Ishikawa (cell line): Measurements from ENCODE around the gene CERK.

Source experiments
- CEBPB ChIP-seq: IDR thresholded peaks from 2 replicates; pipeline ENCODE4 v1.6.1; 2012
- CREB1 ChIP-seq: IDR thresholded peaks from 2 replicates; pipeline ENCODE4 v1.6.1; 2012; ENCODE audit warnings: low read depth
- EGR1 ChIP-seq: IDR thresholded peaks from 2 replicates; pipeline ENCODE4 v1.6.1; 2012
- EP300 ChIP-seq: IDR thresholded peaks from 2 replicates; pipeline ENCODE4 v1.6.1; 2012; ENCODE audit warnings: borderline replicate concordance
- FOXM1 ChIP-seq: IDR thresholded peaks from 2 replicates; pipeline ENCODE4 v1.6.1; 2012; ENCODE audit warnings: low read depth, borderline replicate concordance
- NFIC ChIP-seq: IDR thresholded peaks from 2 replicates; pipeline ENCODE4 v1.6.1; 2012
- RAD21 ChIP-seq: IDR thresholded peaks from 2 replicates; pipeline ENCODE4 v1.6.1; 2012; ENCODE audit warnings: low read depth
- REST ChIP-seq: IDR thresholded peaks from 2 replicates; pipeline ENCODE4 v1.6.1; 2012; ENCODE audit warnings: low read depth, mild to moderate bottlenecking
- TAF1 ChIP-seq: IDR thresholded peaks from 2 replicates; pipeline ENCODE4 v1.6.1; 2012; ENCODE audit warnings: low read depth, mild to moderate bottlenecking
- TCF12 ChIP-seq: IDR thresholded peaks from 2 replicates; pipeline ENCODE4 v1.6.1; 2012; ENCODE audit warnings: low read depth
- TEAD4 ChIP-seq: IDR thresholded peaks from 2 replicates; pipeline ENCODE4 v1.6.1; 2012
- YY1 ChIP-seq: IDR thresholded peaks from 2 replicates; pipeline ENCODE4 v1.6.1; 2012; ENCODE audit warnings: low read depth
- ZBTB7A ChIP-seq: IDR thresholded peaks from 2 replicates; pipeline ENCODE4 v1.6.1; 2012; ENCODE audit warnings: low read depth
- TF ChIP-seq, protein P1 (sequence below): IDR thresholded peaks from 2 replicates; pipeline ENCODE4 v1.6.1; 2012
- TF ChIP-seq, protein P2 (sequence below): IDR thresholded peaks from 2 replicates; pipeline ENCODE4 v1.6.1; 2012

The CERK gene

GRCh38 chr22:46712288-46712687 lies 25.8 kb downstream of the CERK start:
- TF ChIP-seq TEAD4: no peak
- TF ChIP-seq, protein P1, sequence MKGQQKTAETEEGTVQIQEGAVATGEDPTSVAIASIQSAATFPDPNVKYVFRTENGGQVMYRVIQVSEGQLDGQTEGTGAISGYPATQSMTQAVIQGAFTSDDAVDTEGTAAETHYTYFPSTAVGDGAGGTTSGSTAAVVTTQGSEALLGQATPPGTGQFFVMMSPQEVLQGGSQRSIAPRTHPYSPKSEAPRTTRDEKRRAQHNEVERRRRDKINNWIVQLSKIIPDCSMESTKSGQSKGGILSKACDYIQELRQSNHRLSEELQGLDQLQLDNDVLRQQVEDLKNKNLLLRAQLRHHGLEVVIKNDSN: no peak
- TF ChIP-seq YY1: no peak
- no peak for TF ChIP-seq TCF12
- no peak for TF ChIP-seq TAF1
- no peak for TF ChIP-seq RAD21
- TF ChIP-seq, protein P2, sequence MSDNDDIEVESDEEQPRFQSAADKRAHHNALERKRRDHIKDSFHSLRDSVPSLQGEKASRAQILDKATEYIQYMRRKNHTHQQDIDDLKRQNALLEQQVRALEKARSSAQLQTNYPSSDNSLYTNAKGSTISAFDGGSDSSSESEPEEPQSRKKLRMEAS: no peak

- TF ChIP-seq, protein P1: no peak
- TF ChIP-seq ZBTB7A (no peak), CEBPB (no peak), CREB1 (no peak), TCF12 (no peak), EP300 (no peak), REST (no peak), RAD21 (no peak), YY1 (no peak), NFIC (no peak), TAF1 (no peak), TEAD4 (no peak)
Observed at GRCh38 chr22:46710806-46711205, 27.2 kb downstream of the CERK start.

DNA sequence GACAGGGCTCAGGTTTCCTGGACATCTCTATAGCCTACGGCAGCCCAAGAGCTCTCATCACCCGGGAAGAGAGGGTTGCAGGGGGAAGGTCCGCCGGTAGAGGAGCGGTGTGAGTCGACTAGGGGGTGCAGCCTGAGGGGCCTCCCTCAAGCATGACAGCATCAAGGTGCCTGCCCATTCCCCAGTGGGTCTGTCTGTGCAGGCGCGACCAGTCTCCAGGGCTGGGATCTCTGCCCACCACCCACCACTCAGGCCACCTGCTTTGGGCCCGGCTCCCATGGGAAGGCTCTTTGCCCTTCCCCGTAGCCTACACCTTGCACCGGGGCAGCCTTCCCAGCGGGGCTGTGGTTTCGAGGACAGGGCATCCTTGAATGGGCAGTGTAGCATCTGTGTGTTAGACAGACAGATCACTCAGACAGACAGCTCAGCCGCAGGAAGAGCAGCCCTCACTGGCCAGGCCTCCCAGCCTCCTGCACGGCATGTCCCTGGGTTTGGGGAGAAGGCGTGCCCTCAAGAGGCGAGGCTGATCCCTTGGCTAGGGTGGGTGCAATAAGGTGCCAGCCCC lies 29.2 kb downstream of the CERK start:
- TF ChIP-seq NFIC: no peak
- TF ChIP-seq, protein P1: no peak
- no peak for TF ChIP-seq RAD21
- TF ChIP-seq EGR1: no peak
- no peak for TF ChIP-seq TAF1
- no peak for TF ChIP-seq CREB1
- no peak for TF ChIP-seq CEBPB
- no peak for TF ChIP-seq TCF12
- TF ChIP-seq TEAD4: no peak
- no peak for TF ChIP-seq EP300
- TF ChIP-seq YY1: no peak
- no peak for TF ChIP-seq REST
- no peak for TF ChIP-seq FOXM1

GRCh38 chr22:46707827-46708570 lies 30.1 kb downstream of the CERK start:
- TF ChIP-seq EP300 (no peak), YY1 (no peak), CEBPB (no peak), FOXM1 (no peak), RAD21 (no peak), REST (no peak), ZBTB7A (no peak), NFIC (no peak), TCF12 (no peak), CREB1 (no peak), TAF1 (no peak), TEAD4 (no peak), EGR1 (no peak)
- TF ChIP-seq, protein P1: no peak
- TF ChIP-seq, protein P2: no peak
